Upper lobe of left lung (tissue), 4 donors: ENCODE measurements around the gene SMAP1.

ENCODE experiments used
- CTCF ChIP-seq, 6 experiments: fragments of 450-650 bp in 4 of 6; fragments of 200-600 bp in 2 of 6; sonication (generic) in 2 of 6; IDR thresholded peaks; one replicate each; pipeline ENCODE4 v1.5.1; 2016 to 2019; ENCODE audit warnings: antibody characterized with exemption in 6 of 6
- POLR2A ChIP-seq, 4 donors: fragments of 450-650 bp; IDR thresholded peaks; one replicate each; pipeline ENCODE4 v1.5.1; 2016 to 2017; ENCODE audit warnings: antibody characterized with exemption in 4 of 4, mild to moderate bottlenecking in 2 of 4
- POLR2AphosphoS5 ChIP-seq, 2 donors: sonication (generic); formaldehyde crosslinking; IDR thresholded peaks; one replicate each; pipeline ENCODE4 v1.5.1; 2017; ENCODE audit warnings: antibody characterized with exemption in 2 of 2

- TF ChIP-seq CTCF (IDR thresholded peaks at IDR 0.05), result no peak
- no peak for TF ChIP-seq POLR2A (IDR thresholded peaks at IDR 0.05)
- TF ChIP-seq POLR2AphosphoS5 (IDR thresholded peaks at IDR 0.05), result no peak
These were observed 40.8 kb downstream of the SMAP1 start for GRCh38 chr6:70708448-70708847.
